GM18870 (cell line): ENCODE data around the gene APOBEC3C.
"Not testable (repeated sequence)": the region's sequence is repeated elsewhere in the genome, so short reads cannot be mapped to it uniquely, and the experiment has no call there.

Experiments
- ATAC-seq: cut with Tn5 transposase; IDR thresholded peaks from one replicate; pipeline ENCODE4 v1.9.1; 2021; ENCODE audit warnings: moderate library complexity; ENCODE audit not compliant: unreplicated experiment

APOBEC3C gene

DNA sequence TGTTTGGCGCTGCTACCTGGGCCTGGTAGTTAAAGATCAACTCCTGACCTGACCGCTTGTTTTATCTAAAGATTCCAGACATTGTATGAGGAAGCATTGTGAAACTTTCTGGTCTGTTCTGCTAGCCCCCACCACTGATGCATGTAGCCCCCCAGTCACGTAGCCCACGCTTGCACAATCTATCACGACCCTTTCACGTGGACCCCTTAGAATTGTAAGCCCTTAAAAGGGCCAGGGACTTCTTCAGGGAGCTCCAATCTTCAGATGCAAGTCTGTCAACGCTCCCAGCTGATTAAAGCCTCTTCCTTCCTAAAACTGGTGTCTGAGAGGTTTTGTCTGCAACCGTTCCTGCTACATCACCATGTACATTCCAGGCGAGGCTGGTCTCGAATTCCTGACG, 41.6 kb downstream of the APOBEC3C start:
- ATAC-seq: no peak

DNA sequence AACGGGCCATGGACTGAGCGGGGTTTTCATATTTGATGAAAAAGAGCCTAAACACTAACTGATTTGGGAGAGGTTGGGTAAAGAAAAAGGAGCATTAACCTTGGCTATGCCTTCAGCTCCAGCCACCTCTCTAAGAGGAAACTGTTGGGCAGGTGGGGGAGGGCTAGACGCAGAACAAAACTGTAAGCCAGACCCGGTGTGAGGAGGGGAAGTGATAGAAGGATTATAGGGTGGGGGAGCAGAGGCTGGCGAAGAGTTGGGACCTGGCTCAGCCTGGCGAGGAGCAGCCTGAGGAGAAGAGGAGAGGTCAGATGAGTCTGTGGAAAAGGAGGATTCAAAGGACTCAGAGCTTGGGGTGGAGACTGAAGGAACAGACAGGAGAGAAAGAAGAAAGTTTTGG, 47.2 kb downstream of the APOBEC3C start:
- not testable (repeated sequence) for ATAC-seq

DNA sequence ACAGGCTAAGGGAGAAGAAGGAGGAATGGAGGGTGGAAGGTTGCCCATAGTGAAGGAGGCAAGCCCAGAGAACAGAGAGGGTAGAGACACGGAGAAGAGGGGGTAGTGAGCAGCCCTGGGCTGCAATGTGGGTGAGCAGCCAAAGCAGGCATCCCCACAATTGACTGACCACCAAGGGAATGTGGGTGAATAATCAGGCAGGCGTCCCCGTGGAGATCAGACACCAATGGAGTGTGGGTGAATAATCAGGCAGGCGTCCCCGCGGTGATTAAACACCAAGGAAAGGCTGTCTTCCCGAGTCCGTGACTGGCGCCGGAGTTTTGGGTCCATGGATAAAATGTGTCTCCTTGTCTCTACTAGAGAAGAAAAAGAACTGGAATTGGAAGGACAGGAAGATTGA, 47.9 kb downstream of the APOBEC3C start:
- ATAC-seq: not testable (repeated sequence)

DNA sequence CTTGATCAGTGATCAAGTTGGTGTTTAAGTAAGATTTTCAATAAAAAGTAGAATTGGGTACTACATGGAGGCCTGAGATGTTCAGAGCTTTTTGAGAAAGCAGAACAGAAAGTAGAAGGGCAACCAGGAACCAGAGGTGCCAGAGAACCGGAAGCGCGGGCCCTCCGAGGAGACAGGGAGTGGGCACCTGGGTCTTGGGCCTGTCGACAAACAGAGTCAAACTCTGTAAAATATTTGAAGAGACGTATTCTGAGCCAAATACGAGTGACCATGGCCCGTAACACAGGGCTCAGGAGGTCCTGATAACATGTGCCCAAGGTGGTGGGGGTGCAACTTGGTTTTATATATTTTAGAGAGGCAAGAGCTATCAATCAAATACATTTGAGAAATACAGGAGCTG, 49.8 kb downstream of the APOBEC3C start:
- not testable (repeated sequence) for ATAC-seq

DNA sequence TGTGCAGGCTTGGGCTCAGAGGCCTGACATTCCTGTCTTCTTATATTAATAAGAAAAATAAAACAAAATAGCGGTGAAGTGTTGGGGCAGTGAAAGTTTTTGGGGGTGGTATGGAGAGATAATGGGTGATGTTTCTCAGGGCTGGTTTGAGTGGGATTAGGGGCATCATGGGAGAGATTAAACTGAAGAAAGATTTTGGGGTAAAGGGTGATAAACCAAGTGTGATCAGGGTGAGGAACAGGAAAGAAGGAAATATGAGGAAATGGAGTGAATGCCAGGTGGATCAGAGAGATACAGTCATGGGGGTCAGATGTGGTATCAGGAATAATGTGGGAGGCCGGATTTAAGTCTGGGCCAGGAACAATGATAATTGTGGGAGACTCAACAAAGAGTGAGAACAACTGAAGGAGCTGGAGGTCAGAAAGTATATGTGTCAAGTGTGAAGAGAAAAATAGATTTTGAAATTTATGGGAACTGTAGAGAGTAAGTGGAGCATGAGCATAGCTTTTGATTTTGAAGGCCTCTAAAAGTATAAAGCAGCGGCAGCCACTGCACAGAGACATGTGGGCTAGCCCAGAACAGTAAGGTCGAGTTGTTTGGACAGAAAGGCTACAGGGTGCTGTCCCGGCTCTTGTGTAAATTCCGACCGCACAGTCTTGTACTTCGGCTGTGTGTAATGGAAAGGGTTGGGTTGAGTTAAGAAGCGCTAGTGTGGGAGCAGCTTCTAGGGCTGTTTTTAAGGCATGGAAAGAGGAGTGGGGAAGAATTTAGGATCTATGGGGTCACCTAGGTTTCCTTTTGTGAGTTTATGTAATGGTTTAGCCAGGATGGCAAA, 52.6 kb downstream of the APOBEC3C start:
- ATAC-seq: not testable (repeated sequence)

- ATAC-seq: no peak
These were observed 54.2 kb downstream of the APOBEC3C start for GRCh38 chr22:39068033-39068785.
